Muscle layer of colon (tissue), 2 donors: Measurements from ENCODE around the gene USP21.
"Not testable (repeated sequence)": the region's sequence is repeated elsewhere in the genome, so short reads cannot be mapped to it uniquely, and the experiment has no call there.

Experiments used
- H3K27ac ChIP-seq: one replicate; pipeline ENCODE4 v1.7.0; 2013; ENCODE audit warnings: low read depth, mild to moderate bottlenecking, low read length, moderate library complexity
- H3K27me3 ChIP-seq, 2 donors: one replicate each; pipeline ENCODE4 v1.7.0; 2013; ENCODE audit warnings: low read length in 2 of 2, mild to moderate bottlenecking in 2 of 2; ENCODE audit not compliant: insufficient read depth in 2 of 2, control insufficient read depth in 1 of 2
- H3K36me3 ChIP-seq: one replicate; pipeline ENCODE4 v1.7.0; 2013; ENCODE audit warnings: mild to moderate bottlenecking, low read length; ENCODE audit not compliant: insufficient read depth
- H3K4me1 ChIP-seq: one replicate; pipeline ENCODE4 v1.7.0; 2013; ENCODE audit warnings: mild to moderate bottlenecking, low read length; ENCODE audit not compliant: insufficient read depth
- H3K4me3 ChIP-seq, 2 donors: one replicate each; pipeline ENCODE4 v1.7.0; 2013; ENCODE audit warnings: low read length in 2 of 2, low read depth in 1 of 2, mild to moderate bottlenecking in 1 of 2, moderate library complexity in 1 of 2
- H3K9ac ChIP-seq: one replicate; pipeline ENCODE4 v1.7.0; 2013; ENCODE audit warnings: low read length
- H3K9me3 ChIP-seq: one replicate; pipeline ENCODE4 v1.7.0; 2013; ENCODE audit warnings: mild to moderate bottlenecking, low read length
- donor health status: abdominal sarcoma.
- donor health status: Adenocarcinoma of cecum.

USP21 gene

GRCh38 chr1:161159087-161159912 is at the start of gene USP21:
Gene USP21, plus strand, starts transcription at chr1:161159500. Its CDS starts 1,141 bp downstream, at chr1:161160641.
- Histone ChIP-seq H3K27me3 (no peaks in the 10 kb centered on the region), H3K4me3 (peak within 1 kb of the TSS; percentile 64 to 85), H3K4me1 (peaks cover 32% of the 10 kb centered on the region), H3K9me3 (no peaks in the 10 kb centered on the region), H3K36me3 (peaks cover 48% of the 10 kb centered on the region), H3K9ac (peak within 1 kb of the TSS; percentile 79), H3K27ac (peak within 1 kb of the TSS; percentile 85)

GRCh38 chr1:161111117-161111516 is 48.2 kb upstream of the USP21 start:
- no peaks in the 10 kb centered on the region for H3K27me3 ChIP-seq
- H3K9me3 ChIP-seq = no peaks in the 10 kb centered on the region
- H3K4me1 ChIP-seq = peaks cover 8% of the 10 kb centered on the region
- no peak overlapping the region for H3K27ac ChIP-seq
- H3K4me3 ChIP-seq = no peak overlapping the region
- no peak overlapping the region for H3K9ac ChIP-seq
- H3K36me3 ChIP-seq = no peaks in the 10 kb centered on the region

GRCh38 chr1:161111527-161111926 is 47.8 kb upstream of the USP21 start:
- Histone ChIP-seq H3K9me3 (no peaks in the 10 kb centered on the region), H3K4me3 (no peak overlapping the region), H3K9ac (no peak overlapping the region), H3K36me3 (no peaks in the 10 kb centered on the region), H3K27ac (no peak overlapping the region), H3K27me3 (no peaks in the 10 kb centered on the region), H3K4me1 (peaks cover 12% of the 10 kb centered on the region)

- no peak overlapping the region for H3K27ac ChIP-seq
- peaks cover 24% of the 10 kb centered on the region for H3K4me1 ChIP-seq
Measured at GRCh38 chr1:161113915-161114314, 45.4 kb upstream of the USP21 start.

GRCh38 chr1:161114556-161114955 is 44.7 kb upstream of the USP21 start:
- Histone ChIP-seq H3K36me3 (no peaks in the 10 kb centered on the region), H3K9ac (no peak overlapping the region), H3K4me3 (no peak overlapping the region), H3K27me3 (no peaks in the 10 kb centered on the region), H3K4me1 (peaks cover 31% of the 10 kb centered on the region), H3K27ac (no peak overlapping the region), H3K9me3 (no peaks in the 10 kb centered on the region)

More at GRCh38 chr1:161113915-161114314, 45.4 kb upstream of the USP21 start:
- Histone ChIP-seq H3K27me3 (no peaks in the 10 kb centered on the region), H3K9ac (no peak overlapping the region), H3K4me3 (no peak overlapping the region), H3K36me3 (no peaks in the 10 kb centered on the region), H3K9me3 (no peaks in the 10 kb centered on the region)

- H3K9me3 ChIP-seq = no peaks in the 10 kb centered on the region
- no peaks in the 10 kb centered on the region for H3K27me3 ChIP-seq
- H3K4me3 ChIP-seq = no peak overlapping the region
- peaks cover 37% of the 10 kb centered on the region for H3K4me1 ChIP-seq
- no peak overlapping the region for H3K9ac ChIP-seq
- peaks cover 5% of the 10 kb centered on the region for H3K36me3 ChIP-seq
- no peak overlapping the region for H3K27ac ChIP-seq
Measured at GRCh38 chr1:161115132-161115711, 44.1 kb upstream of the USP21 start.

GRCh38 chr1:161115961-161116360 is 43.3 kb upstream of the USP21 start:
- H3K9ac ChIP-seq, H3K9me3 ChIP-seq, H3K4me3 ChIP-seq, H3K27me3 ChIP-seq, H3K27ac ChIP-seq: not testable (repeated sequence)
- peaks cover 12% of the 10 kb centered on the region for H3K36me3 ChIP-seq
- peaks cover 43% of the 10 kb centered on the region for H3K4me1 ChIP-seq

- no peaks in the 10 kb centered on the region for H3K27me3 ChIP-seq
- peaks cover 43% of the 10 kb centered on the region for H3K4me1 ChIP-seq
- H3K4me3 ChIP-seq = peak within 1 kb of the TSS; percentile 96 to 99
- H3K9me3 ChIP-seq = no peaks in the 10 kb centered on the region
- H3K36me3 ChIP-seq = peaks cover 32% of the 10 kb centered on the region
- peak within 1 kb of the TSS; percentile 99 for H3K27ac ChIP-seq
- H3K9ac ChIP-seq = peak within 1 kb of the TSS; percentile 87
Measured at GRCh38 chr1:161117759-161118581, 41.3 kb upstream of the USP21 start, which contains the start of the genes NIT1 and PFDN2. Gene NIT1, plus strand, starts transcription at chr1:161118105. Its CDS starts 72 bp downstream, at chr1:161118177. Gene PFDN2, minus strand, starts transcription at chr1:161118037. Its CDS starts 11 bp downstream, at chr1:161118026.

GRCh38 chr1:161119092-161119903 is 40.0 kb upstream of the USP21 start:
- Histone ChIP-seq H3K27ac (peak overlapping the region; percentile 99), H3K9me3 (no peaks in the 10 kb centered on the region), H3K9ac (peak overlapping the region; percentile 87), H3K27me3 (no peaks in the 10 kb centered on the region), H3K4me3 (peak overlapping the region; percentile 96 to 99), H3K36me3 (peaks cover 44% of the 10 kb centered on the region), H3K4me1 (peaks cover 43% of the 10 kb centered on the region)

GRCh38 chr1:161121042-161121650 is 38.2 kb upstream of the USP21 start:
- no peak overlapping the region for H3K27ac ChIP-seq
- H3K36me3 ChIP-seq = peaks cover 47% of the 10 kb centered on the region

More at GRCh38 chr1:161121042-161121650, 38.2 kb upstream of the USP21 start:
- no peaks in the 10 kb centered on the region for H3K27me3 ChIP-seq
- H3K4me3 ChIP-seq = no peak overlapping the region
- no peak overlapping the region for H3K9ac ChIP-seq
- peaks cover 35% of the 10 kb centered on the region for H3K4me1 ChIP-seq
- H3K9me3 ChIP-seq = no peaks in the 10 kb centered on the region
